Measurements from ENCODE around the gene PLPP4.

Gene PLPP4

GRCh38 chr10:120456626-120457430 is at the start of gene PLPP4:
PLPP4 (plus strand) TSS chr10:120457227; CDS start chr10:120457306, 79 bp downstream.
- Histone ChIP-seq H3K9me3 (no peaks in the 10 kb centered on the region), H3K27me3 (peaks cover 73% of the 10 kb centered on the region), H3K4me1 (ENCODE audit: control insufficient read depth in 1 of 2, insufficient read depth in 1 of 2, low read depth in 1 of 2, low read length in 1 of 2) (no peaks in the 10 kb centered on the region), H3K4me3 (ENCODE audit: low read depth in 1 of 2, low read length in 1 of 2) (no peak within 1 kb of the TSS), H3K36me3 (no peaks in the 10 kb centered on the region), H3K27ac (no peak within 1 kb of the TSS)
- TF ChIP-seq, protein P1, sequence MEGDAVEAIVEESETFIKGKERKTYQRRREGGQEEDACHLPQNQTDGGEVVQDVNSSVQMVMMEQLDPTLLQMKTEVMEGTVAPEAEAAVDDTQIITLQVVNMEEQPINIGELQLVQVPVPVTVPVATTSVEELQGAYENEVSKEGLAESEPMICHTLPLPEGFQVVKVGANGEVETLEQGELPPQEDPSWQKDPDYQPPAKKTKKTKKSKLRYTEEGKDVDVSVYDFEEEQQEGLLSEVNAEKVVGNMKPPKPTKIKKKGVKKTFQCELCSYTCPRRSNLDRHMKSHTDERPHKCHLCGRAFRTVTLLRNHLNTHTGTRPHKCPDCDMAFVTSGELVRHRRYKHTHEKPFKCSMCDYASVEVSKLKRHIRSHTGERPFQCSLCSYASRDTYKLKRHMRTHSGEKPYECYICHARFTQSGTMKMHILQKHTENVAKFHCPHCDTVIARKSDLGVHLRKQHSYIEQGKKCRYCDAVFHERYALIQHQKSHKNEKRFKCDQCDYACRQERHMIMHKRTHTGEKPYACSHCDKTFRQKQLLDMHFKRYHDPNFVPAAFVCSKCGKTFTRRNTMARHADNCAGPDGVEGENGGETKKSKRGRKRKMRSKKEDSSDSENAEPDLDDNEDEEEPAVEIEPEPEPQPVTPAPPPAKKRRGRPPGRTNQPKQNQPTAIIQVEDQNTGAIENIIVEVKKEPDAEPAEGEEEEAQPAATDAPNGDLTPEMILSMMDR (IDR thresholded peaks at IDR 0.05): no peak

DNA sequence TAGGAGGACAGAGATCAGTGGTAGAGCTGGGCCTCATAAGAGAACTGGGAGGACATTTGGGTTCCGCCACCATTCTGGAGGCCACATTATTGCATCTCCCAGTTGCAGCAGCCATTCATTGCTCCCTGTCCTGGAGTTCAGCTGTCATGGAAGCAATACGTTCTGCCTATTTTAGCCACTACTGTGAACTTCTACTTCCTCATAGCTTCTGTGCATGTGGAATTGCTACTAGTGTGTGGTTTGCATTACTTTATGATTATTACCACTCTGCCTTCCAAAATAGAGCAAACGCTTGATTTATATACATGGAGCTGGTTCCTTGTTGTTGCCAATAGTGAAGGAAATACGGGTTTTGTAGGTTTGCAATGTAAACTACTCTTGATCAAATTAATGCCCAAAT is 47.2 kb upstream of the PLPP4 start:
- no peaks in the 10 kb centered on the region for H3K27me3 ChIP-seq
- H3K4me3 ChIP-seq (ENCODE audit: low read depth in 1 of 2, low read length in 1 of 2): no peak overlapping the region
- H3K27ac ChIP-seq: no peak overlapping the region
- no peaks in the 10 kb centered on the region for H3K36me3 ChIP-seq
- H3K4me1 ChIP-seq (ENCODE audit: control insufficient read depth in 1 of 2, insufficient read depth in 1 of 2, low read depth in 1 of 2, low read length in 1 of 2): no peaks in the 10 kb centered on the region
- TF ChIP-seq, protein P1 (IDR thresholded peaks at IDR 0.05): no peak
- H3K9me3 ChIP-seq: no peaks in the 10 kb centered on the region

- Histone ChIP-seq H3K4me3 (ENCODE audit: low read depth in 1 of 2, low read length in 1 of 2) (no peak overlapping the region), H3K36me3 (no peaks in the 10 kb centered on the region), H3K4me1 (ENCODE audit: control insufficient read depth in 1 of 2, insufficient read depth in 1 of 2, low read depth in 1 of 2, low read length in 1 of 2) (no peaks in the 10 kb centered on the region), H3K27ac (no peak overlapping the region), H3K9me3 (no peaks in the 10 kb centered on the region), H3K27me3 (no peaks in the 10 kb centered on the region)
- TF ChIP-seq, protein P1 (IDR thresholded peaks at IDR 0.05): no peak
Observed at GRCh38 chr10:120414946-120415345, 42.1 kb upstream of the PLPP4 start.

- no peaks in the 10 kb centered on the region for H3K4me1 ChIP-seq (ENCODE audit: control insufficient read depth in 1 of 2, insufficient read depth in 1 of 2, low read depth in 1 of 2, low read length in 1 of 2)
- no peaks in the 10 kb centered on the region for H3K27me3 ChIP-seq
- no peaks in the 10 kb centered on the region for H3K9me3 ChIP-seq
- TF ChIP-seq, protein P1 (IDR thresholded peaks at IDR 0.05): no peak
- H3K4me3 ChIP-seq (ENCODE audit: low read depth in 1 of 2, low read length in 1 of 2): no peak overlapping the region
- no peaks in the 10 kb centered on the region for H3K36me3 ChIP-seq
- no peak overlapping the region for H3K27ac ChIP-seq
Observed at GRCh38 chr10:120415709-120416330, 41.2 kb upstream of the PLPP4 start.

DNA sequence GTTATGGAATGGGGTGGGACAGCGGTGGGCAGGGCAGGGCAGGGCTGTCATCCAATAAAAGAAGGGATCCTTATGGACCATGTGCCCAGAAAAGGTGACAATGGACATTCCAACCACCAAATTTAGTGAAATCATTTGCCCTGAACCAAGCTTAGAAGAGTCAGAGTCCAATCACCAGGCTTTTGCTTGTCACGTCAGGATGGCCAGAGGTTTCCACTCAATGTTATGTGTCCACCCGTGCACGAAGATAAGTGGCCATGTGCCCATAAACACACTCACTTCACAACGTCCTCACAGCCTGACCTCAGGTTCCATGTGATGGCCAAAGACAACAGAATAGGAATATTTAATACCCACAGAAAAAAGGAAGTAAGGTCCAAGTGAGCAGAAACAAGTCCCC is 36.6 kb upstream of the PLPP4 start:
- no peak overlapping the region for H3K4me3 ChIP-seq (ENCODE audit: low read depth in 1 of 2, low read length in 1 of 2)
- H3K4me1 ChIP-seq (ENCODE audit: control insufficient read depth in 1 of 2, insufficient read depth in 1 of 2, low read depth in 1 of 2, low read length in 1 of 2): no peaks in the 10 kb centered on the region
- TF ChIP-seq, protein P1 (IDR thresholded peaks at IDR 0.05): no peak
- H3K27ac ChIP-seq: no peak overlapping the region
- H3K27me3 ChIP-seq: no peaks in the 10 kb centered on the region
- H3K9me3 ChIP-seq: no peaks in the 10 kb centered on the region
- no peaks in the 10 kb centered on the region for H3K36me3 ChIP-seq
